Trophoblast cell (in vitro differentiated cells and primary cell): ENCODE data around the gene PRKCH.

Source experiments
- DNase-seq, 2 donors: peaks; one replicate each; pipeline ENCODE4 v3.0.0-alpha.2; 2016
- H2AFZ ChIP-seq: 2 replicates; pipeline ENCODE4 v1.6.1; 2013; ENCODE audit warnings: low read length, moderate library complexity, mild to moderate bottlenecking; ENCODE audit not compliant: insufficient read depth, poor library complexity
- H2AK5ac ChIP-seq: 2 replicates; pipeline ENCODE4 v1.6.1; 2013; ENCODE audit warnings: mild to moderate bottlenecking, low read length
- H2BK120ac ChIP-seq: 2 replicates; pipeline ENCODE4 v1.6.1; 2013; ENCODE audit warnings: low read length, mild to moderate bottlenecking, moderate library complexity; ENCODE audit not compliant: insufficient read depth, poor library complexity
- H2BK12ac ChIP-seq: 2 replicates; pipeline ENCODE4 v1.6.1; 2013; ENCODE audit warnings: mild to moderate bottlenecking, low read length, moderate library complexity
- H2BK5ac ChIP-seq: 2 replicates; pipeline ENCODE4 v1.6.1; 2013; ENCODE audit warnings: low read length, low read depth, moderate library complexity, mild to moderate bottlenecking; ENCODE audit not compliant: poor library complexity
- H3K14ac ChIP-seq: 2 replicates; pipeline ENCODE4 v1.6.1; 2013; ENCODE audit warnings: mild to moderate bottlenecking, low read length
- H3K18ac ChIP-seq: 2 replicates; pipeline ENCODE4 v1.6.1; 2013; ENCODE audit warnings: mild to moderate bottlenecking, low read length
- H3K23ac ChIP-seq: 2 replicates; pipeline ENCODE4 v1.6.1; 2013; ENCODE audit warnings: low read length
- H3K27ac ChIP-seq: 2 replicates; pipeline ENCODE4 v1.5.1; 2013; ENCODE audit warnings: low read depth, mild to moderate bottlenecking, inconsistent platforms, low read length, moderate library complexity
- H3K27me3 ChIP-seq: 2 replicates; pipeline ENCODE4 v1.6.1; 2013; ENCODE audit warnings: inconsistent platforms, mild to moderate bottlenecking, low read length, moderate library complexity; ENCODE audit not compliant: insufficient read depth
- H3K36me3 ChIP-seq, 2 experiments: 1 replicate in 1 of 2; 2 replicates in 1 of 2; pipeline ENCODE4 v1.6.1; 2013; ENCODE audit warnings: low read length in 2 of 2, mild to moderate bottlenecking in 2 of 2, moderate library complexity in 1 of 2; ENCODE audit not compliant: insufficient read depth in 2 of 2, control insufficient read depth in 1 of 2
- H3K4ac ChIP-seq: 2 replicates; pipeline ENCODE4 v1.6.1; 2013; ENCODE audit warnings: low read depth, mild to moderate bottlenecking, low read length, moderate library complexity
- H3K4me1 ChIP-seq, 2 experiments: 1 replicate in 1 of 2; 2 replicates in 1 of 2; pipeline ENCODE4 v1.6.1; 2013; ENCODE audit warnings: low read length in 2 of 2, mild to moderate bottlenecking in 2 of 2, moderate library complexity in 1 of 2; ENCODE audit not compliant: insufficient read depth in 2 of 2, control insufficient read depth in 1 of 2
- H3K4me2 ChIP-seq: 2 replicates; pipeline ENCODE4 v1.6.1; 2013; ENCODE audit warnings: inconsistent platforms, mild to moderate bottlenecking, low read length, moderate library complexity
- H3K4me3 ChIP-seq: 2 replicates; pipeline ENCODE4 v1.5.1; 2013; ENCODE audit warnings: mild to moderate bottlenecking, low read depth, low read length, inconsistent platforms
- H3K79me1 ChIP-seq: one replicate; pipeline ENCODE4 v1.6.1; 2013; ENCODE audit warnings: low read length
- H3K79me2 ChIP-seq: 2 replicates; pipeline ENCODE4 v1.6.1; 2013; ENCODE audit warnings: low read length, mild to moderate bottlenecking; ENCODE audit not compliant: control insufficient read depth, insufficient read depth, poor library complexity
- H3K9ac ChIP-seq: 2 replicates; pipeline ENCODE4 v1.6.1; 2013; ENCODE audit warnings: mild to moderate bottlenecking, low read length
- H3K9me3 ChIP-seq: 2 replicates; pipeline ENCODE4 v1.6.1; 2013; ENCODE audit warnings: low read depth, mild to moderate bottlenecking, control low read depth, inconsistent platforms, low read length; ENCODE audit not compliant: insufficient read depth
- H4K12ac ChIP-seq: 2 replicates; pipeline ENCODE4 v1.6.1; 2013; ENCODE audit warnings: low read depth, mild to moderate bottlenecking, low read length, moderate library complexity
- H4K8ac ChIP-seq: 2 replicates; pipeline ENCODE4 v1.6.1; 2013; ENCODE audit warnings: low read depth, mild to moderate bottlenecking, low read length, moderate library complexity
- H4K91ac ChIP-seq: one replicate; pipeline ENCODE4 v1.6.1; 2013; ENCODE audit warnings: low read depth, mild to moderate bottlenecking, low read length, moderate library complexity
- WGBS: extraction: QIAGEN DNeasy Blood & Tissue Kit; methylation state at CpG from one replicate; pipeline ENCODE4 v1.1.7; 2013; ENCODE audit warnings: missing lambda C conversion rate; ENCODE audit not compliant: insufficient read length, insufficient coverage; ENCODE audit errors: extremely low coverage; 5-methylcytosine and 5-hydroxymethylcytosine counted together

Gene PRKCH

GRCh38 chr14:61438036-61438435 is 116.7 kb downstream of the PRKCH start:
- Histone ChIP-seq H2BK12ac (peak overlapping the region; percentile 73), H3K27me3 (no peaks in the 10 kb centered on the region), H3K36me3 (no peaks in the 10 kb centered on the region), H4K8ac (no peak overlapping the region), H3K27ac (peak overlapping the region; percentile 72), H3K4me1 (peaks cover 15 to 27% of the 10 kb centered on the region in 2 experiments), H3K14ac (no peak overlapping the region), H4K12ac (no peak overlapping the region), H3K4ac (peak overlapping the region; percentile 73), H2AFZ (no peak overlapping the region), H3K23ac (no peak overlapping the region), H2AK5ac (no peak overlapping the region), H4K91ac (no peak overlapping the region), H3K79me1 (peaks cover 7% of the 10 kb centered on the region), H2BK5ac (peak overlapping the region; percentile 29), H3K4me3 (no peak overlapping the region), H2BK120ac (peak overlapping the region; percentile 54), H3K9me3 (no peaks in the 10 kb centered on the region), H3K4me2 (no peak overlapping the region), H3K79me2 (peaks cover 6% of the 10 kb centered on the region), H3K9ac (no peak overlapping the region), H3K18ac (no peak overlapping the region)
- no peak for DNase-seq
- WGBS = no CpG with 5 or more reads among the region's 6 CpGs

GRCh38 chr14:61438497-61438859 is 117.1 kb downstream of the PRKCH start:
- Histone ChIP-seq H3K27me3 (no peaks in the 10 kb centered on the region), H3K9me3 (no peaks in the 10 kb centered on the region), H2AFZ (no peak overlapping the region), H4K91ac (no peak overlapping the region), H2BK12ac (no peak overlapping the region), H3K18ac (no peak overlapping the region), H2BK120ac (no peak overlapping the region), H3K36me3 (no peaks in the 10 kb centered on the region), H3K14ac (no peak overlapping the region), H3K4me3 (no peak overlapping the region), H2AK5ac (no peak overlapping the region), H3K4me2 (peak overlapping the region; percentile 16), H4K12ac (no peak overlapping the region), H3K4ac (no peak overlapping the region), H3K27ac (peak overlapping the region; percentile 72), H3K79me2 (peaks cover 6% of the 10 kb centered on the region), H3K9ac (no peak overlapping the region), H2BK5ac (peak overlapping the region; percentile 61), H3K79me1 (peaks cover 7% of the 10 kb centered on the region), H3K4me1 (peaks cover 15 to 27% of the 10 kb centered on the region in 2 experiments), H4K8ac (no peak overlapping the region), H3K23ac (no peak overlapping the region)
- WGBS = no CpG with 5 or more reads among the region's 2 CpGs
- DNase-seq = peak in 1 of 2 donors; percentile 42

GRCh38 chr14:61438860-61439765 is 117.7 kb downstream of the PRKCH start:
- peak overlapping the region; percentile 28 for H3K14ac ChIP-seq
- no peaks in the 10 kb centered on the region for H3K27me3 ChIP-seq
- peak overlapping the region; percentile 72 for H3K27ac ChIP-seq
- H2BK5ac ChIP-seq = peak overlapping the region; percentile 61
- H4K91ac ChIP-seq = peak overlapping the region; percentile 71
- H3K4me2 ChIP-seq = peak overlapping the region; percentile 16
- peaks cover 7% of the 10 kb centered on the region for H3K79me1 ChIP-seq
- no peak overlapping the region for H2AK5ac ChIP-seq
- no peak overlapping the region for H3K4me3 ChIP-seq
- peaks cover 15 to 27% of the 10 kb centered on the region in 2 experiments for H3K4me1 ChIP-seq
- DNase-seq = peak in 1 of 2 donors; percentile 46
- peak overlapping the region; percentile 57 for H3K18ac ChIP-seq
- no peaks in the 10 kb centered on the region for H3K36me3 ChIP-seq
- peak overlapping the region; percentile 26 for H4K8ac ChIP-seq
- H3K23ac ChIP-seq = no peak overlapping the region
- H2BK12ac ChIP-seq = peak overlapping the region; percentile 37
- H3K9ac ChIP-seq = no peak overlapping the region
- no CpG with 5 or more reads among the region's 12 CpGs for WGBS
- H3K79me2 ChIP-seq = peaks cover 6% of the 10 kb centered on the region
- no peak overlapping the region for H4K12ac ChIP-seq
- peak overlapping the region; percentile 40 for H2BK120ac ChIP-seq
- peak overlapping the region; percentile 77 for H3K4ac ChIP-seq
- no peaks in the 10 kb centered on the region for H3K9me3 ChIP-seq
- no peak overlapping the region for H2AFZ ChIP-seq

GRCh38 chr14:61439779-61440418 is 118.5 kb downstream of the PRKCH start:
- H3K23ac ChIP-seq = no peak overlapping the region
- H4K8ac ChIP-seq = no peak overlapping the region
- no peak overlapping the region for H2AFZ ChIP-seq
- peak overlapping the region; percentile 57 for H3K18ac ChIP-seq
- peaks cover 15 to 27% of the 10 kb centered on the region in 2 experiments for H3K4me1 ChIP-seq
- peak overlapping the region; percentile 77 for H3K4ac ChIP-seq
- peaks cover 0 to 2% of the 10 kb centered on the region in 2 experiments for H3K36me3 ChIP-seq
- no peak overlapping the region for H2BK12ac ChIP-seq
- peaks cover 6% of the 10 kb centered on the region for H3K79me2 ChIP-seq
- WGBS = no CpG with 5 or more reads among the region's 4 CpGs
- peak overlapping the region; percentile 24 for H2BK5ac ChIP-seq
- H3K27ac ChIP-seq = peak overlapping the region; percentile 72
- H3K27me3 ChIP-seq = no peaks in the 10 kb centered on the region
- H3K14ac ChIP-seq = peak overlapping the region; percentile 28
- peak overlapping the region; percentile 15 for H2BK120ac ChIP-seq
- no peak overlapping the region for H3K4me3 ChIP-seq
- H3K9ac ChIP-seq = no peak overlapping the region
- DNase-seq = no peak
- H3K4me2 ChIP-seq = peak overlapping the region; percentile 16
- H3K9me3 ChIP-seq = no peaks in the 10 kb centered on the region
- peak overlapping the region; percentile 71 for H4K91ac ChIP-seq
- peaks cover 7% of the 10 kb centered on the region for H3K79me1 ChIP-seq
- no peak overlapping the region for H2AK5ac ChIP-seq
- no peak overlapping the region for H4K12ac ChIP-seq
